K562 (cell line): ENCODE measurements around the gene PRR14L. TPM values are rescaled to one million over a fixed set of nuclear protein-coding genes. Genes with fewer than 3 reads are reported as not detected.

ENCODE experiments used
- ATAC-seq: fragments of 200-7000 bp; cut with Tn5 transposase; 3 replicates; pipeline ENCODE4 v1.9.1; 2020; ENCODE audit warnings: moderate library complexity
- BruUV-seq: library from RNA; stranded (reverse); fragments of 400-500 nt; replicated peaks from 2 replicates; lab custom pipeline; 2021; lab: Mats Ljungman, UMichigan
- CTCF ChIA-PET: fragments of 300-600 bp; formaldehyde crosslinking; extraction: SDS; loops from one replicate; lab custom pipeline; 2021; ENCODE audit warnings: low intra/inter-chr PET ratio; lab: Yijun Ruan, JAX
- POLR2A ChIA-PET: fragments of 300-600, 350-650 bp; sonication (Branson Sonifier 250); formaldehyde crosslinking; extraction: SDS; loops from one replicate; lab custom pipeline; 2021; ENCODE audit warnings: antibody characterized with exemption, inconsistent platforms; lab: Yijun Ruan, JAX
- DNase-seq, 4 experiments: peaks; one replicate each; pipeline versions ENCODE4 v3.0.0 to v3.0.0-alpha.2; 2011 to 2018; ENCODE audit warnings: low spot score in 3 of 4, mixed read lengths in 3 of 4; ENCODE audit errors: extremely low read depth in 1 of 4
- FAIRE-seq: peaks from 2 replicates; lab custom pipeline; 2011; peaks lifted over from hg19 to GRCh38; lab: Jason Lieb, UNC
- H2AFZ ChIP-seq: 2 replicates; pipeline ENCODE4 v1.6.0; 2011; ENCODE audit warnings: low read depth, low read length, control low read depth, inconsistent platforms
- H3K27ac ChIP-seq: fragments of 200-600 bp; 3 replicates; pipeline ENCODE4 v1.8.0; 2011; ENCODE audit warnings: low read depth, mild to moderate bottlenecking, control low read depth, inconsistent platforms, low read length, moderate library complexity, mixed read lengths; ENCODE audit errors: extremely low read depth
- H3K27me3 ChIP-seq, 2 experiments: fragments of 300-600 bp in 1 of 2; 2 replicates in 1 of 2; 3 replicates in 1 of 2; pipeline versions ENCODE4 v1.6.0 to v1.8.0; 2011; ENCODE audit warnings: inconsistent platforms in 2 of 2, low read length in 2 of 2, mild to moderate bottlenecking in 1 of 2, mixed read lengths in 1 of 2, moderate library complexity in 1 of 2; ENCODE audit not compliant: control insufficient read depth in 2 of 2, insufficient read depth in 2 of 2
- H3K36me3 ChIP-seq: fragments of 300-600 bp; 3 replicates; pipeline ENCODE4 v1.8.0; 2011; ENCODE audit warnings: mild to moderate bottlenecking, low read length, inconsistent platforms; ENCODE audit not compliant: control insufficient read depth, insufficient read depth
- H3K4me1 ChIP-seq, 2 experiments: fragments of 200-600 bp in 1 of 2; replicated peaks in 1 of 2; 2 replicates in 1 of 2; 3 replicates in 1 of 2; pipeline versions ENCODE4 v1.5.1 to v1.8.0; 2011; ENCODE audit warnings: inconsistent platforms in 2 of 2, low read length in 2 of 2, mild to moderate bottlenecking in 1 of 2, mixed read lengths in 1 of 2, moderate library complexity in 1 of 2; ENCODE audit not compliant: control insufficient read depth in 2 of 2, insufficient read depth in 2 of 2
- H3K4me2 ChIP-seq: 2 replicates; pipeline ENCODE4 v1.6.1; 2011; ENCODE audit warnings: low read length, control low read depth, inconsistent platforms, mixed read lengths; ENCODE audit not compliant: insufficient read depth
- H3K4me3 ChIP-seq: fragments of 200-600 bp; sonication (generic), shearing (Covaris generic); 2 replicates; pipeline ENCODE4 v1.5.1; 2016; ENCODE audit warnings: control low read depth, inconsistent platforms
- H3K79me2 ChIP-seq: fragments of 200-600 bp; 3 replicates; pipeline ENCODE4 v1.8.0; 2011; ENCODE audit warnings: low read length, inconsistent platforms; ENCODE audit not compliant: control insufficient read depth, insufficient read depth
- H3K9ac ChIP-seq, 2 experiments: 2 replicates each; pipeline versions ENCODE4 v1.6.0 to v1.6.1; 2011; ENCODE audit warnings: low read depth in 2 of 2, low read length in 2 of 2, control low read depth in 1 of 2, inconsistent platforms in 1 of 2, mild to moderate bottlenecking in 1 of 2, mixed read lengths in 1 of 2; ENCODE audit not compliant: insufficient read depth in 1 of 2
- H3K9me1 ChIP-seq: one replicate; pipeline ENCODE4 v1.6.0; 2011; ENCODE audit warnings: inconsistent platforms, mild to moderate bottlenecking, low read length, moderate library complexity; ENCODE audit not compliant: control insufficient read depth, insufficient read depth
- H3K9me3 ChIP-seq: replicated peaks from 2 replicates; pipeline ENCODE4 v1.5.1; 2011; ENCODE audit warnings: low read depth, low read length, inconsistent platforms; ENCODE audit not compliant: control insufficient read depth, insufficient read depth
- H4K20me1 ChIP-seq: replicated peaks from 2 replicates; pipeline ENCODE4 v1.6.1; 2011; ENCODE audit warnings: low read length, inconsistent platforms, mixed read lengths; ENCODE audit not compliant: control insufficient read depth, insufficient read depth
- CHD2 ChIP-seq: IDR thresholded peaks from 2 replicates; pipeline ENCODE4 v1.6.1; 2011; ENCODE audit warnings: low read depth, low read length
- MTA2 ChIP-seq: fragments of 450-650 bp; IDR thresholded peaks from 2 replicates; pipeline ENCODE4 v1.6.1; 2016; ENCODE audit warnings: low read depth
- OTX1 ChIP-seq: fragments of 450-650 bp; formaldehyde crosslinking; IDR thresholded peaks from 2 replicates; pipeline ENCODE4 v1.4.0; 2022; ENCODE audit warnings: mild to moderate bottlenecking
- XRCC3 ChIP-seq: fragments of 450-650 bp; IDR thresholded peaks from 2 replicates; pipeline ENCODE4 v1.6.1; 2017; ENCODE audit warnings: mild to moderate bottlenecking, moderate library complexity
- ZNF146 ChIP-seq: IDR thresholded peaks from one replicate; pipeline ENCODE4 v1.6.1; 2018; ENCODE audit warnings: missing compliant biosample characterization; ENCODE audit not compliant: unreplicated experiment
- WGBS: fragments of 100-300 bp; shearing (Covaris generic); methylation state at CpG from one replicate; pipeline ENCODE4 v1.1.6; 2016; ENCODE audit warnings: low coverage, mixed read lengths; ENCODE audit not compliant: insufficient coverage; ENCODE audit errors: missing lambda C conversion rate; 5-methylcytosine and 5-hydroxymethylcytosine counted together
- in situ Hi-C: fragments of 300-500 bp; cut with MboI; formaldehyde crosslinking; loops from 4 replicates; pipeline ENCODE4 v1.15.0; 2018; ENCODE audit warnings: inconsistent platforms, mixed read lengths
- intact Hi-C: fragments of 100-400 bp; cut with micrococcal nuclease; formaldehyde crosslinking; loops from 2 replicates; pipeline ENCODE4 v1.14.2; 2022
- polyA plus RNA-seq, 8 experiments: library from polyadenylated mRNA; depleted of rRNA in 4 of 8; stranded (reverse) in 5 of 8; unstranded in 3 of 8; fragments of >200 nt; fragmentation: Nextera tagmentation in 2 of 8; fragmentation: Illumina TruSeq in 1 of 8; extraction: Ambion mirVana in 2 of 8; extraction: Trizol in 1 of 8; gene quantifications; 2 replicates each; pipeline versions ENCODE4 v1.2.1 to v1.2.3, GENCODE V29; 2011 to 2014; ENCODE audit warnings: inconsistent platforms in 1 of 8, missing spikeins in 1 of 8
- total RNA-seq, 7 experiments: library from RNA; depleted of rRNA in 6 of 7; stranded (reverse); fragments of >200 nt in 6 of 7; fragmentation: Illumina TruSeq in 2 of 7; extraction: Trizol in 2 of 7; gene quantifications; 2 replicates each; pipeline versions ENCODE4 v1.2.1 to v1.2.3, GENCODE V29; 2011 to 2021; ENCODE audit warnings: low replicate concordance in 1 of 7
- TF ChIP-seq, protein P1 (sequence below): fragments of 450-650 bp; formaldehyde crosslinking; IDR thresholded peaks from 2 replicates; pipeline ENCODE4 v1.4.0; 2020; ENCODE audit warnings: mild to moderate bottlenecking, moderate library complexity
- TF ChIP-seq, protein P2 (sequence below): sonication (generic); formaldehyde crosslinking; IDR thresholded peaks from 2 replicates; pipeline ENCODE4 v1.4.0; 2020; ENCODE audit warnings: mild to moderate bottlenecking, missing genetic modification reagents

Gene PRR14L
- total and polyA plus RNA-seq, 9 of the 15 experiments (the other 6 are each of a cell fraction or from before 2014, with no cell fraction given), result 2.8 to 36.3 (median 12.3) TPM

DNA sequence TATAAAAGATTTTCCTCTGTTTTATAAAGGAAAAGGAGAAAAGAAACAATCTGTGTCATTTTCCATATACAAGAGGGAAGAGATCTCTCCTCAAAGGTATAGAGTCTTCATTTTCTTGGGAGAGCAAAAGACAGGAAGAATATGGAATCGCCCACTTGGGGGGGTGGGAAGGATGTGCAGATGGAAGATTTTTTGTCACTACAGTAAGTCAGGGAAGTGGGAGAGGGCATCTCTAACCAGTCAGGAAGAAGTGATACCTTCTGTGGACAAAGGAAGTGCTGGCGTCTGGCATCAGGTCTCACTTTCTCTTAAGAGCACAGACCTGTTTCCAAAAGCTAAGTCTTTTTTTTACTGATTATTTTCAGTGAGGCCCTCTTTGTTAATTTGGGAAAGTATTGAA is 1.4 kb downstream of the PRR14L start (continued):
- no peak for TF ChIP-seq XRCC3
- TF ChIP-seq, protein P1, sequence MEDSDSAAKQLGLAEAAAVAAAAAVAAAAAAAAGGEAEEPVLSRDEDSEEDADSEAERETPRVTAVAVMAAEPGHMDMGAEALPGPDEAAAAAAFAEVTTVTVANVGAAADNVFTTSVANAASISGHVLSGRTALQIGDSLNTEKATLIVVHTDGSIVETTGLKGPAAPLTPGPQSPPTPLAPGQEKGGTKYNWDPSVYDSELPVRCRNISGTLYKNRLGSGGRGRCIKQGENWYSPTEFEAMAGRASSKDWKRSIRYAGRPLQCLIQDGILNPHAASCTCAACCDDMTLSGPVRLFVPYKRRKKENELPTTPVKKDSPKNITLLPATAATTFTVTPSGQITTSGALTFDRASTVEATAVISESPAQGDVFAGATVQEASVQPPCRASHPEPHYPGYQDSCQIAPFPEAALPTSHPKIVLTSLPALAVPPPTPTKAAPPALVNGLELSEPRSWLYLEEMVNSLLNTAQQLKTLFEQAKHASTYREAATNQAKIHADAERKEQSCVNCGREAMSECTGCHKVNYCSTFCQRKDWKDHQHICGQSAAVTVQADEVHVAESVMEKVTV, result no peak
- TF ChIP-seq ZNF146, result no peak
- TF ChIP-seq, all 486 proteins: peak for 0

DNA sequence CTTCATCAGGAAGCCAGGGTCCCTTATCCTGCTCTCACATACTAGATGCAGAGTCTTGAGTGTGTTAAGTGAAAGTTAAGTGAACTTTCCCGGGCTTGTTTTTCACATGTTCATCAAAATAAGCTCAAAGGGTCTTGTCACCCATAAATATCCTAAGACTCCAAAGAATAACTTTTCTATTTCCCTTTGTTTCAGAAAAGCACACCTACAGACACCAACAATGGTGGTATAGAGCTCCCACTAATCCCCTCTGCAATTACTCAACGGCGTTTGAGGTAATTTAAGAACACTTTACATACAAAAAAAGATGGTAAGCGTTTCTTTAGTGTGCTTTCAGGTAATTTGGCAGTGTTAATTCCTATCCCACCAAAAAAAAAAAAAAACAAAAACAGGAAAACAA is 2.5 kb downstream of the PRR14L start:
- Histone ChIP-seq H3K9me3 (no peaks in the 10 kb centered on the region), H3K27me3 (no peaks in the 10 kb centered on the region), H2AFZ (no peak overlapping the region), H3K4me3 (no peak overlapping the region), H4K20me1 (no peaks in the 10 kb centered on the region), H3K9me1 (no peaks in the 10 kb centered on the region), H3K36me3 (peaks cover 29% of the 10 kb centered on the region), H3K27ac (no peak overlapping the region), H3K4me2 (no peak overlapping the region), H3K9ac (no peak overlapping the region), H3K4me1 (peaks cover 25 to 26% of the 10 kb centered on the region in 2 experiments), H3K79me2 (peaks cover 59% of the 10 kb centered on the region)
- FAIRE-seq (no peak), DNase-seq (no peak), ATAC-seq (no peak)
- in situ Hi-C loops (no loop called here), intact Hi-C loops (no loop called here)
- WGBS, result 82% methylated on average over 4 of the region's 4 CpGs
- no TSS peak for BruUV-seq
- CTCF ChIA-PET, result no interaction called here
- POLR2A ChIA-PET, result no interaction called here
- TF ChIP-seq, protein P2, sequence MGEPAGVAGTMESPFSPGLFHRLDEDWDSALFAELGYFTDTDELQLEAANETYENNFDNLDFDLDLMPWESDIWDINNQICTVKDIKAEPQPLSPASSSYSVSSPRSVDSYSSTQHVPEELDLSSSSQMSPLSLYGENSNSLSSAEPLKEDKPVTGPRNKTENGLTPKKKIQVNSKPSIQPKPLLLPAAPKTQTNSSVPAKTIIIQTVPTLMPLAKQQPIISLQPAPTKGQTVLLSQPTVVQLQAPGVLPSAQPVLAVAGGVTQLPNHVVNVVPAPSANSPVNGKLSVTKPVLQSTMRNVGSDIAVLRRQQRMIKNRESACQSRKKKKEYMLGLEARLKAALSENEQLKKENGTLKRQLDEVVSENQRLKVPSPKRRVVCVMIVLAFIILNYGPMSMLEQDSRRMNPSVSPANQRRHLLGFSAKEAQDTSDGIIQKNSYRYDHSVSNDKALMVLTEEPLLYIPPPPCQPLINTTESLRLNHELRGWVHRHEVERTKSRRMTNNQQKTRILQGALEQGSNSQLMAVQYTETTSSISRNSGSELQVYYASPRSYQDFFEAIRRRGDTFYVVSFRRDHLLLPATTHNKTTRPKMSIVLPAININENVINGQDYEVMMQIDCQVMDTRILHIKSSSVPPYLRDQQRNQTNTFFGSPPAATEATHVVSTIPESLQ, result no peak
- TF ChIP-seq CHD2, result no peak
- no peak for TF ChIP-seq MTA2
- no peak for TF ChIP-seq OTX1 (CRISPR knock-in tag)
